GM13977 (cell line): ENCODE results near the gene PUM2.

Source experiments
- DNase-seq: peaks from one replicate; pipeline ENCODE4 v3.0.0; 2012; ENCODE audit warnings: low spot score
- CTCF ChIP-seq: IDR thresholded peaks from 2 replicates; pipeline ENCODE4 v1.5.1; 2012; ENCODE audit warnings: mild to moderate bottlenecking, control low read depth; ENCODE audit not compliant: insufficient read depth; ENCODE audit errors: extremely low read depth, missing control alignments
- in situ Hi-C: fragments of 300-500 bp; cut with MboI; formaldehyde crosslinking; loops from one replicate; pipeline ENCODE4 v1.12.0; 2022; ENCODE audit warnings: low sequenced_read_pairs, low pct_unique_long_range_greater_than_20kb, mixed read lengths, inconsistent platforms; ENCODE audit not compliant: unreplicated experiment

The PUM2 gene

GRCh38 chr2:20350753-20351554, at the start of gene PUM2:
Gene PUM2, minus strand, starts transcription at chr2:20350844. Its CDS starts 23,484 bp downstream, at chr2:20327360.
- in situ Hi-C loops = no loop called here
- TF ChIP-seq CTCF = no peak
- peak; percentile 96 for DNase-seq

DNA sequence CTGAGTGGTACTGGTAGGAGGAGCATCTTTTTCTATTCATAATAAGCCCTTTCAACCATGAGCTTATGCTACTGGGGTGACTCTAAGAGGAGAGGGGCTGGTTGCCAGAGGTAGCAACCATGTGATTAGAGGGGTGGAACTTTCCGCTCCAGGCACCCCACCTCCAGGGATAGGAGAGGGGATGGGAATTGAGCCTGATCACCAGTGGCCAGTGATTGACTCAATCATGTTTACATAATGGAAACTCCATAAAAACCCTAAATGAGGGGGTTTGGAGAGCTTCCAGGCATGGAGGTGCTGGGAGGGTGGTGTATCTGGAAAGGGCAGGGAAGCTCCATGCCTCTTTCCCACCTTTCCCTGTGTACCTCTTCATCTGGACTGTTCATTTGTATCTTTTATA, 49.7 kb upstream of the PUM2 start:
- in situ Hi-C loops = no loop called here

GRCh38 chr2:20398956-20399567, 48.4 kb upstream of the PUM2 start:
- TF ChIP-seq CTCF = no peak
- in situ Hi-C loops = no loop called here
- DNase-seq = no peak

More for the DNA sequence above, 49.7 kb upstream of the PUM2 start:
- no peak for DNase-seq
- TF ChIP-seq CTCF = no peak

- no peak for DNase-seq
- in situ Hi-C loops = no loop called here
- TF ChIP-seq CTCF = no peak
Measured at GRCh38 chr2:20397811-20398447, 47.3 kb upstream of the PUM2 start.

DNA sequence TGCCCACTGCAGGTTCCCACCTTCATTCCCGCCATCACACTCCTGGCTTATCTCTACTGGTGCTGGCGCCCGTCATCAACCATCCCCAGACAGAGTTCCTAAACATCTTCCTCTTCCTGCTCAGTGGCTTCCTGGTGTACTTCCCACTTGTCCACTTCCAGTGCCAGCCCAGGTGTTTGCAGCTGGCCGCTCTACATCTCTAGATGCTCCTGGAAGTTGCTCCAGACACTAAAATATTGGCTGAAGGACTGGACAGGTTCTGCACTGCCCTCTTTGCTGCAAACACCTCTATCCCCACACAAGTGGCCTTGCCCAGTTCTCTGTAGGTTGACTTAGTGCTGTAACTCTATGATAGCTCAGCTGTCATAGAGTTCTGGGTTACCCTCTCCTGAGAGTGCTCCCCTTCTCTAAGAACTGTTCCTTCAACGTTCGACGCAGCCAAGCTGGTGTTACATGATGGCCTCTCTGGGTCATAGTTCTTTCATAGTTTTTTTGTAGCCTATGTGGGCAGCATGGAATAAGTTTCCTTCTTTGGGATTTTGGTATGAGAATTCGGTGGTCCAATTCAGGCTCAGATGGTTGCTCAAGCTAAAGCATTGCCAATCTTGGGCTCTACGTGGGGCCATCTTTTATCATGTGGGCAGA, 45.8 kb upstream of the PUM2 start:
- DNase-seq = no peak
- TF ChIP-seq CTCF = no peak
- in situ Hi-C loops = no loop called here

DNA sequence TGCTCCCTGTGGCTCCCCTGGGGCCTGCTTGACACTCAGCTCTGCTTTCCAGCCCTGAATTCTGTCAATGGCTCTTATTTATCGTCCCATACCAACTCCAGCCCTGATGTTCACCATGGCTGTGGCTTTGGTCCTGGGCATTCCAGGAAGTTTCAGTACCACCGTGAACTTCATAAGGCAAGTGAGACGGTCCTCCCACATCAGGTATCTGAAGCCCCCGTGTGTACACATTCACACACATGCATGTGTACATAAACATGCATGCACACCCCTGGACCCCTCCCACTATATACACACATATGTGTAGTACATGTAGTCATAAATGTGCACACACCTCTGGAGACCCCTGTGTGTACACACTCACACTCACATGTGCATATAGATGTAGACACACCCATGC, 43.3 kb upstream of the PUM2 start:
- no peak for DNase-seq
- in situ Hi-C loops = no loop called here
- no peak for TF ChIP-seq CTCF
